Liver (tissue), 3 donors: ENCODE measurements around the gene SPRR2A.

Experiments used
- ATF3 ChIP-seq: IDR thresholded peaks from 2 replicates; pipeline ENCODE4 v1.6.1; 2016; ENCODE audit warnings: antibody characterized with exemption
- CTCF ChIP-seq: fragments of 150-350 bp; IDR thresholded peaks from 2 replicates; pipeline ENCODE4 v1.5.1; 2017; ENCODE audit warnings: improper control_type of control experiment, low read depth, low read length; ENCODE audit not compliant: missing input control
- FOXA1 ChIP-seq: IDR thresholded peaks from 2 replicates; pipeline ENCODE4 v1.6.1; 2016; ENCODE audit warnings: antibody characterized with exemption
- GABPA ChIP-seq, 2 donors: IDR thresholded peaks in 1 of 2; conservative IDR thresholded peaks in 1 of 2; 2 replicates each; pipeline ENCODE4 v1.6.1; 2016; ENCODE audit warnings: antibody characterized with exemption in 2 of 2, mild to moderate bottlenecking in 1 of 2, moderate library complexity in 1 of 2
- JUND ChIP-seq, 2 donors: IDR thresholded peaks; 2 replicates each; pipeline ENCODE4 v1.6.1; 2016; ENCODE audit warnings: antibody characterized with exemption in 2 of 2
- MAX ChIP-seq: IDR thresholded peaks from 2 replicates; pipeline ENCODE4 v1.6.1; 2016; ENCODE audit warnings: antibody characterized with exemption
- RAD21 ChIP-seq, 2 donors: IDR thresholded peaks; 2 replicates each; pipeline ENCODE4 v1.6.1; 2016; ENCODE audit warnings: antibody characterized with exemption in 2 of 2, mild to moderate bottlenecking in 2 of 2
- REST ChIP-seq: IDR thresholded peaks from 2 replicates; pipeline ENCODE4 v1.6.1; 2016; ENCODE audit warnings: antibody characterized with exemption, mild to moderate bottlenecking
- RXRA ChIP-seq, 2 donors: IDR thresholded peaks; 2 replicates each; pipeline ENCODE4 v1.6.1; 2017 to 2018; ENCODE audit warnings: antibody characterized with exemption in 2 of 2, mild to moderate bottlenecking in 1 of 2
- SP1 ChIP-seq: IDR thresholded peaks from 2 replicates; pipeline ENCODE4 v1.6.1; 2018; ENCODE audit warnings: antibody characterized with exemption, mild to moderate bottlenecking
- TAF1 ChIP-seq: conservative IDR thresholded peaks from 2 replicates; pipeline ENCODE4 v1.6.1; 2016; ENCODE audit warnings: antibody characterized with exemption, mild to moderate bottlenecking
- YY1 ChIP-seq: IDR thresholded peaks from 2 replicates; pipeline ENCODE4 v1.6.1; 2016; ENCODE audit warnings: antibody characterized with exemption, mild to moderate bottlenecking
- ZBTB33 ChIP-seq: IDR thresholded peaks from 2 replicates; pipeline ENCODE4 v1.6.1; 2016; ENCODE audit warnings: antibody characterized with exemption
- donor health status: healthy.
- donor health status: healthy.

- no peak for TF ChIP-seq CTCF
- TF ChIP-seq RXRA (IDR thresholded peaks at IDR 0.05), result no peak
- TF ChIP-seq ZBTB33, result no peak
- no peak for TF ChIP-seq REST
- TF ChIP-seq FOXA1, result no peak
- TF ChIP-seq MAX, result no peak
- TF ChIP-seq RAD21 (IDR thresholded peaks at IDR 0.05), result no peak
- no peak for TF ChIP-seq TAF1
- no peak for TF ChIP-seq JUND (IDR thresholded peaks at IDR 0.05)
- no peak for TF ChIP-seq GABPA (IDR thresholded peaks at IDR 0.05 in 1 of 2, conservative IDR thresholded peaks at IDR 0.05 in 1 of 2)
- TF ChIP-seq SP1, result no peak
- TF ChIP-seq YY1, result no peak
- no peak for TF ChIP-seq ATF3
Measured at GRCh38 chr1:153040950-153041631, 16.2 kb downstream of the SPRR2A start, which contains the start of gene SPRR2D.
